ENCODE data around the gene RTP1.

RTP1 gene

DNA sequence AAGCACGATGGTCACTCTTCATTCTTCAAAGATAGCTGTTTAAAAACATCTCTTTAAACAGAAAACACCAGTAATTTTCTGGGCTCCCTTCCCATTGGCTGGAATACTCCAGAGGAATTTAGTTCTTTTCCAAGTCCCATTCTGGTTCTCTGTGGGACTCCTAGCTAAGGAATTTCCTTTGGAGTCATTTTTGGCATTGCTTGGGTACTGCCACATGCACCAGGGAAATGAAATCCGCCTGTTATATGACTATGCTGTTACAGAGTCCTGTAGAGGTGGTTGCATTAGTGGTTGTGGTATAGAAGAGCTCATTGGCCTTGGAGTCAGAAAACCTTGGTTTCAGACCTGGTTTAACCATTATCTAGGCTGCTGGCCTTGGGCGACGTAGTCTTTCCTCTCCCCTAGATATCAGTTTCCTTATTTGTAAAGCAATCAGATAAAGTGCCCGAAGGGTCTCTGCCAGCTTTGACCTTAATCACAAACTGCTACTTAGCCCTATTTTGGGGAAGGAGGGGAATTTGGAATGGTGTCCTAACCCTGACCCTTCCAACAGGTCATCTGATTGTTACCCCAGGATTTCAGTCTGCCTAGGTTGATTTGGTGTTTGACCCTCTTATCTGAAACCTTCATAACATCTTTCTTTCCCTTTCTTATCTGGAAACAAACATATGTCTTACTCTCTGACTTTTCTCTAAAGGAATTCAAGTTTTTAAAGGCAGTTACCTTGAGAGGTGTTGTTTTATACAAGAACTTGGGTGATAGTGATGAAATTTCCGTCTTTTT, 13.4 kb downstream of the RTP1 start:
- TF ChIP-seq, protein P1, sequence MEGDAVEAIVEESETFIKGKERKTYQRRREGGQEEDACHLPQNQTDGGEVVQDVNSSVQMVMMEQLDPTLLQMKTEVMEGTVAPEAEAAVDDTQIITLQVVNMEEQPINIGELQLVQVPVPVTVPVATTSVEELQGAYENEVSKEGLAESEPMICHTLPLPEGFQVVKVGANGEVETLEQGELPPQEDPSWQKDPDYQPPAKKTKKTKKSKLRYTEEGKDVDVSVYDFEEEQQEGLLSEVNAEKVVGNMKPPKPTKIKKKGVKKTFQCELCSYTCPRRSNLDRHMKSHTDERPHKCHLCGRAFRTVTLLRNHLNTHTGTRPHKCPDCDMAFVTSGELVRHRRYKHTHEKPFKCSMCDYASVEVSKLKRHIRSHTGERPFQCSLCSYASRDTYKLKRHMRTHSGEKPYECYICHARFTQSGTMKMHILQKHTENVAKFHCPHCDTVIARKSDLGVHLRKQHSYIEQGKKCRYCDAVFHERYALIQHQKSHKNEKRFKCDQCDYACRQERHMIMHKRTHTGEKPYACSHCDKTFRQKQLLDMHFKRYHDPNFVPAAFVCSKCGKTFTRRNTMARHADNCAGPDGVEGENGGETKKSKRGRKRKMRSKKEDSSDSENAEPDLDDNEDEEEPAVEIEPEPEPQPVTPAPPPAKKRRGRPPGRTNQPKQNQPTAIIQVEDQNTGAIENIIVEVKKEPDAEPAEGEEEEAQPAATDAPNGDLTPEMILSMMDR (IDR thresholded peaks at IDR 0.05; ENCODE audit: extremely low read depth, missing control alignments), result no peak
- no peak for DNase-seq (ENCODE audit: low spot score)

DNA sequence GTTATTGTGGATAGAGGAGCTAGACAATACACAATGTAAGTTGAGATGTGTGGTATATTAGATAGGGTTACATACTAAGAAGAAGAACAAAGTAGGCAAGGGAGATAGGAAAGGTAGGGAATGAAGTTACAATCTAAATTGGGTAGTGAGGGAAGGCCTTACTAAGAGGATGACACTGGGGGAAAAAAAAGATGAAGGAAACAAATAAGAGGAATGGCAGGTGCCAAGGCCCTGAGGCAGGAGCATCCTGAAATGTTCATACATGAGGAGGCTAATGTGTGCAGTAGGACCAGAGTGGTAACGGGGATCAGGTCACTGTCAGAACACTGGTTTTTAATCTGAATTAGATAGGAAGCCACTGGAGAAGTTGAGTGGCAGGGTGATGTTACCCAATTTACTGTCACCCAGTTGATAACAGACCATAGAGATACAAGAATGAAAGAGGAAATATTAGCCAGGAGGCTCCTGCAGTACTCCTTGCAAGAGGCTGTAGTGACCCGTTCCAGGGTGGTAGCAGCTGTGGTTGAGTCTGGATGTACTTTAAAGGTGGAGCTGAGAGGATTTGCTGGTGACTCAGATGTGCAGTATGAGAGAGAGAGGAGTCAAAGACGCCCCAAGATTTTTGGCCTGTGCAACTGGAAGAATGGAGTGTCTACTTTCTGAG, 14.4 kb downstream of the RTP1 start:
- TF ChIP-seq, protein P1 (IDR thresholded peaks at IDR 0.05; ENCODE audit: extremely low read depth, missing control alignments), result no peak

DNA sequence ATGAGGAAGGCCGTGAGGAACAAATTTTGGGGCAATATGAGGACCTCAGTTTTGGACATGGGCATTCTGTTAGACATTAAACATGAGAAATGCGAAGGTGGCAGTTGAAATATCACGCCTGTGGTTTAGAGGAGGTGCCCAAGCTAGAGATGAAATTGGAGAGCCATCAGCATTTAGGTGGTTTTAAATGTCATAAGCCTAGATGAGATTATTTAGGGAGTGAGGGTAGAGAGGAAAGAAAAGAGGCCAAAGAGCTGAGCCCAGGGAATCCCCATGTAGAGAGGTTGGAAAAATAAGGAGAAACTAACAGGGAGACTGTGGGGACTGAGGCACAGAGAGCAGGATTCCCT, 14.9 kb downstream of the RTP1 start:
- TF ChIP-seq, protein P1 (IDR thresholded peaks at IDR 0.05; ENCODE audit: extremely low read depth, missing control alignments), result no peak
- DNase-seq (ENCODE audit: low spot score), result no peak

More for the DNA sequence above, 14.4 kb downstream of the RTP1 start:
- no peak for DNase-seq (ENCODE audit: low spot score)

DNA sequence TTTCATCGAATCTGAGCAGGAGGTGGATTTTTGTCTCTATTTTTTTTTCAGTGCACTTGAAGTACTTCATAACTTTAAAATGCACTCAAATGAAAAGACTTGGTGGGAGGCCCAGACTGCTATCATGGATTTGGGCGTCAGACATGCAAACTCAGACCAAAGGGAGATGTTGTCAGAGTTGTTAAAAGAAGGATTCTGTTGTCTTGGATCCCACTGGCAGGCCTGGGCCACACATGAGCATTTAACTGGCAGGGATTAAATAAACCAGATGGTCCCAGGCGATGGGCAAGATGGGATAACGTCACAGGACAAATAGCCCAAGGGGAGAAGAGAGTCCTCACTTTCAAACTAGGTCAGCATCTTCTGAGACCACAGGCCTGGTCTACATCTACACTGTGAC, 15.4 kb downstream of the RTP1 start:
- TF ChIP-seq, protein P1 (IDR thresholded peaks at IDR 0.05; ENCODE audit: extremely low read depth, missing control alignments), result no peak
- DNase-seq (ENCODE audit: low spot score), result no peak

DNA sequence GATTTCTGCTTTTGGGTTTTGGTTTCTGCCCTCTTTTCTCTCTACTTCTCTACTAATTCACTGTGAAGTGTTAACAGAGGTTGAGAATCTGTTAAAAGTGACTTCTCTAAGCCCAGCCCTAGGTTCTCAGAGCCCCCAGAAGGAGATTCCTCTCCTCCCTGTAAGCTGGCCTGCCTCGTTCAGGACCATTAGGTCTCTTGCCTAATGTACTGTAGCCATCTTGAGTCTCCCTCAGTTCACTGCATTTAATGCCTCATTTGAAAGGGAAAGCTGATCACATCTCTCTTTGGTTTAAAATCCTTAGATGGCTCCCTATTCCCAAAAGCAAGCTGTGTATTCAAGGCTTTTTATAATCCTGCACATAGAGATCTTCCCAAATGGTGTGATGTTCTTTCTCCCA, 16.3 kb downstream of the RTP1 start:
- DNase-seq (ENCODE audit: low spot score), result no peak
- TF ChIP-seq, protein P1 (IDR thresholded peaks at IDR 0.05; ENCODE audit: extremely low read depth, missing control alignments), result no peak

DNA sequence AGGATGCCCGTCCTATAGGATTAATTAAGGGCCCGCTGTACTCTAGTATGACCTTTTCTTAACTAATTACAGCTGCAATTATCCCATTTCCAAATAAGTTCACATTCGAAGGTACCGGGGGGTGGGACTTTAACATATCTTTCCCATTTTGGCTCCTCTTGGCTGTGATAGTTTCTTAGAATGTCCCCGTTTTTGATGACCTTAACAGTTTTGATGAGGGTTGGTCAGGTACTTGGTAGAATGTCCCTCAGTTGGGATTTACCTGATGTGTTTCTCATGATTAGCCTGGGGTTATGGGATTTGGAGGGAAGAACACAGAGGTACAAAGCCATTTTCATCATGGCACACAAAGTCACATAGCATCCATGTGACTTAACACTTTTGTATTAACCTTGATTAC, 18.2 kb downstream of the RTP1 start:
- TF ChIP-seq, protein P1 (IDR thresholded peaks at IDR 0.05; ENCODE audit: extremely low read depth, missing control alignments), result no peak
- DNase-seq (ENCODE audit: low spot score), result no peak

DNA sequence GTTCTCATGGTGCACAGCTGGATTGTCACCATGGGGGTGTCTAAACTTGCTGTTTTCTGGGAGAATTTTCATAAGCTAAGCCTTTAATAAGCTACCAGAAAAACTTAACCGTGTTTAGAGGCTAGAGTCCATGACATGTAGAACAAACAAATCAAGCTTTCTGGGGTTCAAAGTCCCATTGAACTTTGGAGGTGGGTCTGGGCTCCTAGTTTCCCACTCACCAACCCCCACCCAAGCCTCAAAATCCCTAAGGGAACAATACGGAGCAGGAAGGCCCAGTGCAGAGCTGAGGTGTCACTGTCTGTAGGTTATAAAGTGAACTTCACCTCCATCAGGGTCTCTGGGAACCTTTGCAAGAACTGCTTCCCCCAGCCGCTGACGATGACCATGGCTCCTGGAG, 25.5 kb downstream of the RTP1 start:
- DNase-seq (ENCODE audit: low spot score), result no peak
- TF ChIP-seq, protein P1 (IDR thresholded peaks at IDR 0.05; ENCODE audit: extremely low read depth, missing control alignments), result no peak
